ENCODE results near the gene ATG101.

The ATG101 gene, protein sequence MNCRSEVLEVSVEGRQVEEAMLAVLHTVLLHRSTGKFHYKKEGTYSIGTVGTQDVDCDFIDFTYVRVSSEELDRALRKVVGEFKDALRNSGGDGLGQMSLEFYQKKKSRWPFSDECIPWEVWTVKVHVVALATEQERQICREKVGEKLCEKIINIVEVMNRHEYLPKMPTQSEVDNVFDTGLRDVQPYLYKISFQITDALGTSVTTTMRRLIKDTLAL

DNA sequence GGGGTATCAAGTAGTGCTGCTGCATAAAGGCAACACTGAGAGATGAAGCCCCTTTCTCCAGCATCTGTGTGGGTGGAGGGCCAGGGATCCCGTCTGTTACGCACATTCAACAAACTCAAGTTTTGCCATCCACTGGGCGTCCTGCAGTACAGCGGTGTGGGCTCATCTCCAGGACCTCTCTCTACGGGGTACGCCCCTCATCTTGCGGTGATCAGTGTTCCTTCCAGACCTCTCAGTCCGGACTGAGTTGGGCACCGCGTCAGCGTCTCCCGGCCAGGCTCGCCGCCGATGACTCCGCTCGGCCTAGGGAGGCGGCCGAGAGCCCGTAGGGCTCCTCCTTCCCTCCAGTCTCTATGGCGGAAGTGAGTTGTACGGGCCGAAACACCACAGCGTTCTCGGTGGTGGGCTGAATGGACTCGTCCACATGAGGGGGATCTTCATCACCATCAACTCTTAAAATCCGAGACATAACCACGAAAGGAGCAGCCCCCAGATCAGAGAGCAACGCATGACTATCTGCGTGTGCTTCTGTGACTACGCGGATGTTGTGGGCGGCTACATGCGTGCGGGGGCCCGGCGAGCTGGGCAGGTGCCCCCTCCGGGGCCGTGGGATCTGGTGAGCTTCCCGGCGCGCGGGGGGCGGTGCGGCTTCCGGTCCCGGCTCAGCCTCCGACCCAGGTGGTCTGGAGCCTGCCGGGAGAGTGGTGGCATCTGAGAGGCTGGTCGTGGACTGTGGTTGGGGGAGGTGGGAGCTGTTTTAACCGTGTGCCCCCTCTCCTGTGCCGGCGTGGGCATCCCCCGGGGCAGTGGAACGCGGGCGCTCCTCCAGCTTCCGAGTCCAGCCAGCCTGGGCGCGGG, at the start of gene ATG101:
ATG101 (plus strand) TSS at position 652 of the 858 bp plus-strand sequence. CDS start 3,673 bp downstream, outside the sequence.
- peak; percentile 94 for DNase-seq

DNA sequence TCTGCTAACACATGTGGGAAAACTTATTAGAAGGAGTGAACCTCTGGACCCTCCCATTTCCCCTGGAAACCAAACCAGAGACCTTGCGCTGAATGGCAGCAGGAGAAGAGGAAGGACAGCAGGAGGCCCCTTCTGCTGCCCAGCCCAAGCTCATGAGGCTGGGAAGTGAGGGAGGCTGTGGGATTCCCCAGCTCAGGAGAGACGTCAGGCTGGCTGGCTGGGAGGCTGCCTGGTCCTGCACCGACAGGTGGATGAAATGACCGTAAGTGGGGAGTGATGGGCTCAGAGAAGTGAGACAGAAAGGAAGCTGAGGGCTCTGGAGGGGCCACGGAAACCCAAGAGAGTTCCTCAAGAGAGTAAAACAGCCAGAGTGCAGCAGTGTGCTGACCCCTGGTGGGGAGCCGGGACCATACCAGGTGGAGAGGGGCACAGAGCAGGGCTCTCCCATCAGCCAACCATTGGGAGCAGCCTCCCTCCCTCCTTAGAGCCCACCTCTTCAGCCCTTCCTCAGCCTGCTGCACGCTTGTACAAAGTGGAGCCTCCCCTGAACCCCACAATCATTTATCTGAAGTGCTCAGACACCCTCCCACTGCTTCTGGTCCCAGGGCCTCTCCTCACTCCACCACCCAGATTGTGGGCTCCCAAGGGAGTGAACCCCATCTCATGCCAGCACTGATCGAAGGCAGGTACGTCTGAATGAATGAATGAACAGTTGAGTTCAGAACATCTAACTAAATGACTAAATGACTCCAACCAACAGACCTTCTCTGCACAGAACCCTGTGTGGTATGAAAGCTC, 49.0 kb upstream of the ATG101 start:
- peak; percentile 50 for DNase-seq

DNA sequence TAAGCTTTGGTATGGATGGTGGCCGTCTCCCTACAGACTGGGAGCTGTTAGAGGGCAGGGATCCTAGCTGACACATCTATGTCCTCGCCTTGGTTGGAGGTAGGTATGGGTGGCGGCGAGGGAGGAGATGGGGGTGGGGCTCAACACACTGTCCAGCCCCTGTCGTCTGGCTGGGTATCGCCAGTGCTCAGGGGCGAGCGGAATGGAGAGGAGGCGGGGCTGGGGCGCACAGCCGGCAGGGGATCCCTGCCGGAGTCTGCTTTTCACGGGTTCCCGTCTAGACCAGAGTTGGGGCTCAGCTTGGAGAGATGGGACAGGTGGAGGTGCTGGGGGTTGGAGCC, 47.0 kb upstream of the ATG101 start:
- DNase-seq, result no peak

DNA sequence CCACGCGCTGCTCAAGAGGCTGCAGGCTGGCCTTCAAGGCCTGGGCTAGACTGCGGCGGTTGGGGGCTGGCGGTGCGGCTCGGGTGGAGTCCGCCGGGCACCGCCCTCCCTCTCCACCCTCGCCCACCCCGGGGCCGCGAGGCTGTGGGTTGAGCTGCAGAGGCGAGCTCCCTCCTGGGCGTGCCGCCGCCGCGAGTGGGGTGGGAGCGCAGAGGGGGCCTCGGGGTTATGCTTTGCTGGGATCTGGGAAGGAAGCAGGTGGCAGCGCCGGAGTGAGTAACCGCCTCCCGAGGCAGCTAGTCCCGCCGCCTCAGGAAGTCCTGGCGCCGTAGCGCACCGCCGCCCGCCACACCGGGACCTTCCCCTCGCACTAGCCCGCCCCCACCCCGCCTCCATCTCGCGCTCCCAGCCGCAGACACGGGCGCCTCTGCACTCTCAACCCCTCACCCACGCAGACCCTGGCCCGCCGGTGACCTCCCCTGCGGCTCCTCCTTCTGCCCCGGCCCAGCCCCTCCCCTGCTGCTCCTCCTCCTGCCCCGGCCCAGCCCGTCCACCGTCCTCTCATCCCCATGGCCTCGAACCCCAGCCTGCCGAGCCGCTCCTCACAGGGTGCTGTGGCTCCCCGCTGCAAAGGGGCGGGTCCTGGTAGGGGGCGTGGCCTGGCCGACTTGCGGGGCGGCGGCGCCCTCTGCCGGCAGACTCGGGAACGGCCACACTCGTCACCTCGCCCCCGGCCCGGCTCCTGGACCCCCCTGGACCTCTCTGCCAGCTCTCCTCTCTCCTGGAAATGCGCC, 46.4 kb upstream of the ATG101 start:
- peak; percentile 91 for DNase-seq

DNA sequence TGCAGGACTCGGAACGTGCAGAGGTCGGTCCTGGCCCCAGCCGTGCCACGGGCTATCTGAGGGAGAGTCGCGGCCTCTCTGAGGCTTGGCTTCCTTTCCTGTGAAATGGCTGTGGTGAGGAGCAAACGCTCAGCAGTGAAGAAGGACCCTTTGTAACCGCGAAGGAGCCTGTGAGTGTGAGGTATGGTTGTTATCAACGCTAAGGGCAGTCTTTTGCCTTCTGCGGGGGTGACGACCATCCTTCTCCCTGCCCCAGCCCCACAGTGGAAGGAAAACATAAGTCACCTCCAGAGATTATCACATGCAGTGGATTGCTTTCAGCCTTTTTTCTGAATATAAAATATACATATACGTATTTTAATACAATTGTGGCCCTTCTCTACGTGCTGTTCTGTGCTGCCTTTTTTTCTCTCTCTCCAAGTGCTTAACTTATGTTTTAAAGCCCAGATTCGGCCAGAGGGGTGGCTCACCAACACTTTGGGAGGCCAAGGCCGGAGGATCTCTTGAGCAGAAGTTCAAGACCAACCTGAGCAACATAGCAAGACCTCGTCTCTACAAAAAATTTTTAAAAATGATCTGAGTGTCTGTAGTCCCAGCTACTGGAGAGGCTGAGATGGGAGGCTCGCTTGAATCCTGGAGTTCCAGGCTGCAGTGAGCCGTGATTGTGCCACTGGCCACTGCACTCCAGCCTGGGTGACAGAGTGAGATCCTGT, 45.6 kb upstream of the ATG101 start:
- DNase-seq, result no peak

DNA sequence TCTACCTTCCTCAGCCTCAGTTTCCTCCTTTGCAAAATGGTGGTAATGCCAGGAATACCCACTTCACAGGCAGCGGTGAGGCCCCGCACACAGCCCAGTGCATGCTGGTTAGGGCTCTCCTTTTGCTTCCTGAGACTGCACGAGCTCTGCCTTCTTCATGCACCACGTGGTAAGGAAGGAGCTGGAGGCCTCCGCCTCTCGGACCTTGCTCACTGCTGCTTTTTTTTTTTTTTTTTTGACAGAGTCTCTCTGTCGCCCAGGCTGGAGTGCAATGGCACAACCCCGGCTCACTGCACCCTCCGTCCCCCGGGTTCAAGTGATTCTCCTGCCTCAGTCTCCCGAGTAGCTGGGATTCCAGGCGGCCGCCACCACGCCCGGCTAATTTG, 44.9 kb upstream of the ATG101 start:
- DNase-seq, result peak; percentile 84

DNA sequence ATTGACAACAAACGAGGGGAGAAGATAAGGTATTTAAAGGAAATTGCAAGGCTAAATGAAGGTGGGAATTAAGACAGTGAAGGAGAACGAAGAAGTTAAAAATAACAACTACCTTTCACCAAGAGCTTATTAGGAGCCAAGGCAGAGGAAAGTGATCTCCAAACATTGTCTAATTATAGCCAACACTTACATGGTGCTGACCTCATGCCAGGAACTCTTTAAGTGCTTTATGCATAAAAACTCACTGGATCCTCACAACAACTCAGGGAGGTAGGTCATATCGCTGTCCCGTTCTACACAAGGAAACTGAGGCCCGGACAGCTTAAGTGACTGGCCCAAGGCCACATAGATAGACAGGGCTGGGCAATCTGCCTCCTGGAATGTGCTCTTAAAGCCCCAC, 43.5 kb upstream of the ATG101 start:
- no peak for DNase-seq

DNA sequence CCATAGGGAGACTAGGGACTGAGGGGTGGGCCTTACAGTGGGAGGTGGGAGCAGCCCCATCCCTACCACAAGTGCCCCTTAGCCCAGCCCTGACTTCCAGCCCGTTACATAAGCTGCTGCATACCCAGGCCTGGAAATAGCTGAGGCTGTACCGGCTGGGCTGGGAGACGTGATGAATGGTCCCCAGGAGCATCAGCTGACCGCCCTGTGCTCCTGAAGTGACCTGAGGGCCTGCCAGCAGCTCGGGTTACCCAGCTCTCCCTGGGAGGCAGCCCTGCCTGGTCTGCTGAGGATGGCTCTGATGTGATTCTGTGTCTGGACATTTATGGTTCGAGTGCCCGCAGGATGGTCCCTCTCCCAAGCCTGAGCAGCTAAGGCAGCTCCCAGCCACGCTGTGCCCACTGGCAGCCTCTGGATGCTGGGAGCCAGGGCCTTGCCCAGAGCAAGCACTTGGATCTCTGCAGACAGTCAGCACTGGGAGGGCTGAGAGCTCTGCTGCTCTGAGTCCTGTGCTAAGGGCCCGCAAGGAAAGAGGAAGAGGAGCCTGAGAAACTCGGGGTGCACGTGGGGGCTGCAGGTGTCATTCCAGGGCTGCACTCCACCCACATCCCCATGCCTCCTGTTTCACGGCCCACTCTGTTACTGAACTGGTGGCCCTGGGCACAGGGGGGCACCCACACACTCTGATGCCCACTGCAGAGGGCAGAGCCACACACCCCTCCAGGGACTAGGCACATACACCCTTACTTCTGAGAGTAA, 42.5 kb upstream of the ATG101 start:
- no peak for DNase-seq

DNA sequence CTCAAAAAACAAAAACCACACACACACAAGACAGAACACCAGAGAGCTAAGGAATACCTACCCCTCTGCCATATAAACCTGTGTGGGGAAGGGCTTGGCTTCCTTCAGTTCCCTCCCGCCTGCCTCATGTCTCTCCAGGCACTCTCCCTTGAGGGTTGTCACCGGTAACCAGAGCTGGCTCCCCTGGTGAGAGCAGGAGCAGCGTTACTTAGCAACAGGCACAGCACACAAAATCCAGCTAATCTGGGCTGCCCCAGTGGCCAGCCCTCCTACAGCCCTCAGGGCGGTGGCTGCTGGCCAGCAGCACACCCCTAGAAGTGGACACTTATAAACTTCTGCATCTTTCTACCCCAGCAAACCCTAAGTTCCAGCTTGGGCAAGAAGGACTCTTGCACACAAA, 40.1 kb upstream of the ATG101 start:
- DNase-seq, result no peak

DNA sequence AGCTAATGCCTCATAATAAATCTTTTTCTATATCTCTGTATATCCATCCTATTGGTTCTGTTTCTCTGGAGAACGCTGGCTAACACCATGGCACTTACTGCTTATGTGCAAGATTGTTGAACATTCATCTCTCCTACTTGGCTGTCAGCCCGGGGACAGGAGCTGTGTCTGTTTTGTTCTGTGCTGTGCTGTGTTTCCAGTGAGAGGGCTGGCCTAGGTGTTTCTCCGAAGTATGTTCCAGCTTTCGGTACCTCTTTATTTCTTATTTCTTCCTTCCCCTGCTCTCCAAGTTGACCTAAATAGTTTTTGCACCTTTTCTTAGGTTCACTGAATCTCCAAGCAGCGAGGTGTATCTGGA, 37.4 kb upstream of the ATG101 start:
- no peak for DNase-seq

DNA sequence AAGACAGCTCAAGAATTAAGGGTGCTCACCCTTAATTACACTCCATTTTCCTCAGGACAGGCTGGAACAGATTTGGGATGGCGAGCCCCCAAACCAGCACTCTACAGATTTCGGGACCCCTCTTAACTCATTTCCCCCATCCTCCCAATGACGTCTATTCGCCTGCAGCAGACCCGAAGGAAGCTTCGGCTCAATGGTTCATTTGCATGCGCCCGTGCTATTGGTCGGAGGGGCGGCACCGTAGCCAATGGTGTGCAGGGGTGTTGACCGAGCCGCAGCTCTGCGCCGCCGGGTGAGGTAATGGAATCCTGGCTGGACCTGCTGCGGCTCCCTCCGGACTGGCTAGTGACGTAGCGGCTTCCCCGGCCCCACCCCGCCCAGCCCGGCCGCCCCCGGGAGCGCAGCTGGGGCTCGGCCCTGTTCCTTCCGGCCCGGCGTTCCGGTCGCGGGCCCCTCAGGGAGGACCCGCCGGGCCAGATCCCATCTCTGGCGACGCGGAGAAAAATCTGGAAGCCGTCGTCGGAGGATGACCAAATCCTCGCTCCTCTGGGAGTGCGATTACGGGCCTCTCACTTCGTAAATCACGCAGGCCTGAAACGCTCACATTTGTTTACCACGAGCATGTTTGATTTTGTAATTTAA, 36.9 kb upstream of the ATG101 start:
- peak; percentile 93 for DNase-seq

DNA sequence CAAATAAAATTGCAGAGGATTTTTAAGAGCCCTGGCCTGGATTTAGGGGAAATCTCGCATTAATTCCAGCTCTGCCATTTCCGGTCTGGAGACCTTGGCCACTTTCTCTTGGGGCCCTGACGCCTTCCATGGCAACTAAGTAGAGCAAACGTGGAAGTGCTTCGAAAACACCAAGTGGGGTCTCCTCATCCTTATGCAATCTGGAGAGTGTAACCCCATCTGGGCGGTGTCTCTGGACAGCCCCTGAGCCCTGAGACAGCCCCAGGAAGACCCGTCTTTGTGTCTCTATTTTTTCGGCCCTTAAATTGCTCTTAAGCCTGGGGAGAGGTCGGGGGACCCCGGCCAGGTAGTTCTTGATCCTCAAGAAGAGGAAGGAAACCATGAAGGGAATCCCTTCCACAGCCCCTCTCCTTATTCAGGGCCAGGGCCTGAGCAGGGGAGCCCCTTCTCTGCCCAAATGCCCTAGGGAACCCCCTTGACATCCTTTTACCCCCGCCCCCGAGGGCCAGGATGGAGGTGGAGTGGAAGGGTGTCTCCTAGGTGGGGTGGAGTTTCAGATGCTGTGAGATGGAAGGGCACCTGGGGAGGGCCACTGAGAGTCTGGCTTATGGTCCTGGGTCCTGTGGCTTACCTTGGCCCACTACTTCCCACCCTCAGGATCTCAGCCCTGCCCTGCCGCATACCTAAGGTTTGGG, 36.2 kb upstream of the ATG101 start:
- no peak for DNase-seq

DNA sequence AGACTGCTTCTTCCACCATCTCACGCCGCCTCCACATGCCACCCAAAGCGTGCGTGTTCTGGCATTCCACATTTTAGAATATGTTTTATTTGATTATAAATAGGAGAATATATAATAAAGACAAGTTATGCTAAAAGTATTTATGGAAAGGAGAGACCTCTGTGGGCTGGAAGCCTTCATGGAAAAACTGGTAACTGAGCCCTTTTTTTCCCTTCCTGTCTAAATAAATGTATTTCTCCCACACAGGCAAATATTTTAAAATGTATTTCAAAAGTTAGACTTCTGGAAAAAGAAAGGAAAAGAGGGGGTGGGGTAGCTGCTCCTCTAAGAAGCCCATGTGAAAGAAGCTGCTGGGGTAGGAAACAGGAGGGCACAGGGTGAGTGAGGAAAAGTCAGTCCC, 34.6 kb upstream of the ATG101 start:
- DNase-seq, result no peak

DNA sequence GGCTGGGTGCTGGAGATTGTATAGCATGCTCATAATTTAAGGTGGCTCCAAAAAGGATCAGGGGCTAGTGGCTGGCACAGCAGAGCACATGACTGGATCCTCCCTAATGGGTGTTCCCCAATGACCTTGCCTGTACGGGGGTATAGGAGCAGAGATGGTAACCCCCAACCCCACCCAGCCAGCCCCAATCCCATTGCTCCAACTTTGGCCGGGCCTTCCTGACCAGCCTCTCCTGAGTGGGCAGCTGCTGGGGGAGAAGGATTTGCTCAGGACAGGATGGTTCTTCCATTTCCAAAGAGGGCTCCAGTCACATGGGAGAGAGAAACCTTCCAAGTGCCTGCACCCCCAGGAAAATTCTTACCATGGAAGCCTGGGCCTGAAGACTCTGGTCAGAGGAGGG, 33.9 kb upstream of the ATG101 start:
- DNase-seq, result no peak

DNA sequence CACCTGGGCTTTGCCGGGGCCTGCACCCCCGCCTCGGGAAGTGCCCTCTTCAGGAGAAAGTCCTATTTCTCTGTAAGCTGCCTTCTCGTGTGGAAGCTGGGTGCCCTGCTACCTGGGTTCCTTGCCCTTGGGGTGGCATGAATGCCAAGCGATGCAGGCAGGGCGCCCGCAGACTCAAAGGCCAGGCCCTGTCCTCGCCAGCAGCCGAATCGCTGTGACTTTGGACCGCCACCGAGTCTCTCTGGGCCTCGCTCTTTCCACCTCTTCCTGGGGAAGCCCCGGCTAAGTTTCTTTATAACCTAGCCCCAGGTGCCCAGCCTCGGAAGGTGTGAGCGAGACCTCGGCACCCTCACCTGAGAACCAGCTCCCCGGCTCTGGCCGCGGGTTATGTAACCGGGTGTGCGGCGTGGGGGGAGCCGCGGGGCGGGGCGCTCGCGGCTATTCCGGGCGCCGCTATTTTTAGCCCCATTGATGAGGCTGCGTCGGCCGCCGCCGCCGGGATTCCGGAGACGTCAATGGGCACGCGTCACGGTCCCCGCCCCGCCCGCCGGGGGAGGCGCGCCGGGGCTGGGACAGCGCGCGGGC, 33.1 kb upstream of the ATG101 start:
- peak; percentile 69 for DNase-seq

DNA sequence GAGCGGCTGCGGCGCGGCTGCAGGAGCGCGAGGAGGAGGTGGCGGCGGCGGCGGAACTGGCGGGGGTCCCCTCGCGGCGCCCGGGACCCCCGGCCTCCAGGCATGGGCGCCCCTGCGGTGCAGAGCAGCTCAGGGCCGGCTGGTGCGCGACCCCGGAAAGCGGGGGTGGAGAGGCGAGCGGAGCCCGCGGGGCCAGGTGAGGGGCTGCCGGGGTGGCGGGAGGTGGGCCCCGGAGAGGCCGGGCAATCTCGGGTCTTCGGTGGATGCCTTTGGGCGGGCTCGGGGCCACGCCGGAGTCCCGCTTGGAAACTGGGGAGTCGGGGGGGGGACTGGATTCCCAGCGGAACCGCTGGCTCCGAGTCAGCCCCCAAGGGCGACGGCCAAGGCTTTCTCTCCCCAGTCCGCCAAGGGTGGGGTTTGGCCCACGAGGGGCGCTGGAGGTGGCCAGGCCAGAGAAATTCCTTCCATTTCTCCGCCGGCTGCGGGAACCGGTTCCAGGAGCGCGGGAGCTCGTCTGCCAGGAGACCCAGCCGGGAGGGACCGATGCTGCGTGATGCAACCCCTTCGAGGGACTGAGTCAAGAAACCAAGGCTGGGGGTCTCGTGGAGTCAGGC, 32.4 kb upstream of the ATG101 start:
- no peak for DNase-seq

DNA sequence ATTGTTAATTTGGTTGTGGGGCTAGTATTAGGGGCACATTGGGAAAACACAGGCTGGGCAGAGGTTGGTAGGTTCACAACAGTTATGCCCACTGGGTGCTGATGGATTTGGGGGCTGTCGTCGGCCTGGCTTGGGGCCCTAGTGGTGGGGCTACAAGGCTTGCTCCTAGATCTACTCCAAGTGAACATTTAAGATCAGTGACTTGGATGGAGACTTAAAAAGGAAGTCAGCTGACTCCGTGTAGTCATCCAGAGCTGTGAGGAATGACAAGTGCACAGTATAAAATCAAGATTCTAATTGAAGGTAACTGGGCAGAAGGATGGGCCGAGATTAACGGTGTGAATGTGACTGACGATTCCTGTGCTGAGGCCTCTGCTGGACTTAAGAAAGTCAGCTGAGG, 31.3 kb upstream of the ATG101 start:
- DNase-seq, result no peak

DNA sequence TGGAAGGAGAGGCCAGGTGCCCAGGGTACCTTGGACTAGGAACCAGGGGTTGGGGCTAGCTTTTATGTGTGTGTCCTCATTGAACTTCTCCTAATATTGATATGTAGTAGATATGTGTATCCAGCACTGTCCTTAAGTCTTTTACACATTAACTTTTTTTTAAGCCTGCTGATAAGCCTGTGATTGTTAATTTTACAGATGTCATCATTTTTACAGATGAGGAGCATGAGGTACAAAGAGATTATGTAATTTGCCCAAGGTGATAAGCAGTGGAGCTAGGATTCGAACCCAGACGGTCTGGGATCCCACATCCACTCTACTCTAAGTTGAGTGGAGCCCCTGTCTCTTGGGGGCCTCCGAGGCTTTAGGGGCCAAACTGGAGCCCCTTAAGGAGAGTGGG, 28.7 kb upstream of the ATG101 start:
- no peak for DNase-seq

DNA sequence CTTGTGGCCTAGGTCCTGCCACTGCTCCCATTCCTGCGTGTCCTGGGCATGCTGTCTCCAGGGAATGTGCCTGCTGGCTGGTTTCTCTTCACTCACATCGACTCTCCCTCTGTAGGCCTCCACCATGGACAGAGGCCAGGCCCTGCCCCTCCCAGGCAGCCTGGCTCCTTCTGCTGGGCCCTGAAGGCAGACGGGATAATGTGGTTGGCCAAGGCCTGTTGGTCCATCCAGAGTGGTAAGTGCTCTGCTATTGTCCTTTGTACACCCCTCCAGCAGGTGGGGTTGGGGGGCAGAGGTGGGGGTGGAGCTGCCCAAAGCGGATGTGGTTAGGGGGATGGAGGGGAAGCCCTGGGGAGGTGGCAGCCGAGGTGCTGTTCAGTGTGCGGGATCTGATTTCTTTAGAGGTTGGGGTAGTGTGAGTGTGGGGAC, 28.1 kb upstream of the ATG101 start:
- DNase-seq, result no peak

Data from activated CD4-positive, alpha-beta T cell treated with anti-CD3 and anti-CD28 coated beads, Interleukin-2, amount 50 U/mL, for 16 hours (primary cell).